NCI-H1694 (cell line): ENCODE measurements around the gene DOCK1.
"Not testable (repeated sequence)": the region's sequence is repeated elsewhere in the genome, so short reads cannot be mapped to it uniquely, and the experiment has no call there.

Experiments used
- DNase-seq: peaks from one replicate; lab custom pipeline; 2025; lab: John Stamatoyannopoulos, UW

The DOCK1 gene

DNA sequence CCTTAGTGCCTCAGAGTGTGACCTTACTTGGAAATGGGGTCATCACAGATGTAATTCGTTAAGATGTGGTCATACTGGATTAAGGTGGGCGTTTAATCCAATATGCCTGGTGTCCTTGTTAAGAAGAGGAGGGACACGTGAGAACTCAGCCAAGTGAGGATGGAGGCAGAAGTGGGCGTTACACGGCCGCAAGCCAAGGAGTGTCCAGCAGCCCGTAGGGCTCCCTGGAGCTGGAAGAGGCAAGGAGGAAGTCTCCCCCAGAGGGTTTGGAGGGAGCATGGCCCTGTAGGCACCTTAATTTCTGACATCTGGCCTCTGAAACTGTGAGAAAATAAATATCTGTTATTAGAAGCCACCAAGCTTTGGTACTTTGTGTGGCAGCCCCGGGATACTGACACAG, 21.3 kb downstream of the DOCK1 start:
- DNase-seq = no peak

DNA sequence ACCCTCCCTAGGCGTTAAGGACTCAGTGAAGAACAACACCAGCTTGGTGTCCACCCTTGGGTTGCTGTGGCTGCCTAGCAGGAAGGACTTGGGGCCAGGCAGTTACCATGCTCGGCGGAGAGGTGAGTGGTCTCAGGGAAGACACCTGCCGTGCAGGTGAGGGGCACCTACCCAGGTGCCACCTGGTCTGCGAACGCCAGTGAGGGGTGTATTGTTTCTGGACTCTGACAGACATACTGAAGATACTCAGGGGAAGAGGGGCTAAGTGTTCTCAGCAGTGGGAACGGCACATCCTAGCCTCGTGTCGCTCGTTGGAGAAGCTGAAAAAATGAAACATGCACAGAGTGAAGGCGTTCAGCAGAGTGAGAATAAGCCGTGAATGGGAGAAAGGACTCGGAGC, 22.6 kb downstream of the DOCK1 start:
- no peak for DNase-seq

DNA sequence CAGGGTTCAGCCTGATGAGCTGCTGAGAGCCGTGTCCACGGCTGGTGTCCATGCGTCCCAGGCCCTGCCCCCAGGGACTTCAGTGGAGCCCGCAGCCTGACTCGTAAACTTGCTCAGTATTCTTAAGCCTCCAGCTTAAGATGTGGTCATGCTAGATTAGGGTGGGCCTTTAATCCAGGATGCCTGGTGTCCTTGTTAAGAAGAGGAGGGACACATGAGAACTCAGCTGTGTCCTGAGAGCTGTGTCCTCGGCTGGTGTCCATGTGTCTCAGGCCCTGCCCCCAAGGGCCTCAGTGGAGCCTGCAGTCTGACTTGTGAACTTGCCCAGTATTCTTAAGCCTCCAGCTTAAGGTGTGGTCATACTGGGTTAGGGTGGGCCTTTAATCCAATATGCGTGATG, 23.0 kb downstream of the DOCK1 start:
- DNase-seq = no peak

DNA sequence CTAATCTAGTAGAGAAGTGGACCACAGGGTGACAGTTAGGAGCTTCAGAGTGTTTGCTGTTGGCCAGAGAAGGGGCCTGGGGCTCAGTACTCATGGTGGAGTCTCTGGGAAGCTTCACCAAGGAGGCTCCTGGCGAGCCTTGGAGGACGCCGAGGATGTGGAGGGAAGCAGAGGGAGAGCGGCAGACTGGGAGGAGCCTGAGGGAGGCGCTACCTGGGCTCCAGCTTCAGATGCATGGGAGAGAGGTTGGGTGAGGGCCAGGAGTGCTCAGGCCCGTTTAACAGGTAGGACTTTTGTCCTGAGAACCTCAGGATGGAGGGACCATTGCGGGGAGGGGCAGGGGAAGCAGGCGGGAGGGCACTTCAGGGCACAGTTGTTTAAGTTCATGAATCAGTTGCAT, 24.2 kb downstream of the DOCK1 start:
- no peak for DNase-seq

DNA sequence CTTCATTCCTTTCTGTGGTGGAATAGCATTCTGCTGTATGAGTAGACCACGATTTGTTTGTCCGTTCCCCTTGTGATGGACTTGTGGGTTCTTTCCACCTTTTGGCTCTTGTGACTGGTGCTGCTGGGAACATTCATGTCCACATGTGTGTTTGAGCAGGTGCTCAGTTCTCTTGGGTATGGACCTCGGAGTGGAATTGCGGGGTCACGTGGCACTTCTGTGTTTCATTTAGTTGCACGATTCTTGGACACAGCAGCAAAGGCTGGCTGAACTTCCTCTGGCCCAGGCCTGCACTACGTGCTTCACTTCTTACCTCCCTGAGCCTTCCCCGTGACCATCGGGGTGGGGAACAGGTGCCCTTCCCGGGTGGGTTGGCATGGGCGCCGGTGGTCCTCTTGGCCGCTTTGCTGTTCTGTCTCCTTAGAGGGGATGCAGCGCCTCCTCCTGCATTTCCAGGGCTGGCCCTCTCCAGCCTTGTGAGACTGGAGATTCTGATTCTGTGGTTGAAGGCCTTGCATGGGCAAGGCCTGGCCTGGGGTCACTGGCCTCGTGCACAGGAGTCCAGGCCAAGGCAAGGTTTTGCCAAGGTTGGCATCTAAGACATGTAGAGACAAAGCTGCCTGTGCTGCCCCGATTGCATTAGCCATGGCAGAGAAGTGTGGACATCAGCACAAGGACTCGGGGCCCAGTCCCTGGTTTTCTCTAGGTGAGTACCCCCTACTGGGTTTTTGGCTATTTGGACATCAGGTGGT, 25.1 kb downstream of the DOCK1 start:
- no peak for DNase-seq

DNA sequence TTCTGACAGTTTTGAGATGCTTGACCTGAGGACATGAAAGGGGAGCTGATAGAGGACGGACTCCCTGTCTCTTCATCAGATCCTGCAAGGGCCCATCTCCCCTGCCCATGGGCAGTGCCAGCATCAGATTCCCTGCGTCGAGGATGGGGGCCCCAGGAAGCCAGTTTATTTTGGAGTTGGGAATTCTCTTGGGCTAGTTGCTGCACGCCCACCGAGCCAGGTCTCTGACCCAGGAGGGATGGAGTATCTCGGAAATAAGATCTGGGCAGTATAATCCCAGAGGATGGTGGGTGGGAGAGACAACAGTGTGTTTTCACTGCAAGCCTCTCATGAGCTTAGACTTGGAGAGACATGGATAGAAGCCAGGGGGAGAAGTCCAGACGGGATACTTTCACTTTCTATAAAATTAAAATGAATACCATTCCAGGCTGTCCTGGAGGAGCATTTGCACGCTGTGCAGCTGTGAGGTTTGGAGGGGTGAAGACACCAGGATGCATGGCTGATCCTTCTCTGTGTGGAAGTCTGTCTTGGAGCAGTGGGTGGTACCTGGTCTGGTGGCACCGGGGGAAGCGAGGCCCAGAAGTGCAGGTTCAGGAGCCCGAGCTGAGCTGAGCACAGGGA, 25.8 kb downstream of the DOCK1 start:
- no peak for DNase-seq

DNA sequence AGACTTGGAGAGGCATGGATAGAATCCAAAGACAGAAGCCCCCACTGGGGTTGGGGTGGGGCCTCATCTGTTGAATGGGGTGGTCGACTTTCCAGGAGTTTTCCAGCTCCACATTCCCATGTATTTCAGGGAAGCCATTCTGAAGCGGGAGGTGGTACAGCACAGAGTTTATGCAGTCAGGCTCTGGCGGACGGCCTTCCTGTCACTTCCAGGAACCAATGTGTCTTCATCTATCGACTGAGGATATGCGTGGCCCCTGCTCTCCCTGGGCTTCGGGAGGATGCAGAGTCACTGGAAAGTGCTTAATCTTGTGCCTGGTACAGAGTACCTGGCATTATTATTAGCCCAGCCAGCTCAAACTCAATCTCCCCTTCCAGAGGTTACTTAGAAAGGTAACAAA, 26.3 kb downstream of the DOCK1 start:
- DNase-seq = no peak

DNA sequence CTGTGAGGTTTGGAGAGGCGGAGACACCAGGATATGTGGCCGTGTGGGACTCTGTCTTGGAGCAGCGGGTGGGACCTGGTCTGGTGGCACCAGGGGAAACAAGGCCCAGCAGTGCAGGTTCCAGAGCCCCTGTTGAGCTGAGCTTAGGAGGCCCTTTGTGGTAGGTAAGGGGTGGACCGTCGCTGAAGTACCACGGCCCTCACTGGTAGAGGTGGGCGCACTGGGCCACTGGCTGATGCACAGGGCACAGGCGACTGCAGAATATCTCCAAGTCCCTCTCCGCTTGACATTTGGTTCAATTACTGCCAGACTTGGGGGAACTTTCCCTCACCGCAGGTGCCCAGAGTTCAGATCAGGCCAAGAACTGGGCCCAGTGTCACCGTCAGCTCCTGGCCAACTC, 27.3 kb downstream of the DOCK1 start:
- no peak for DNase-seq

DNA sequence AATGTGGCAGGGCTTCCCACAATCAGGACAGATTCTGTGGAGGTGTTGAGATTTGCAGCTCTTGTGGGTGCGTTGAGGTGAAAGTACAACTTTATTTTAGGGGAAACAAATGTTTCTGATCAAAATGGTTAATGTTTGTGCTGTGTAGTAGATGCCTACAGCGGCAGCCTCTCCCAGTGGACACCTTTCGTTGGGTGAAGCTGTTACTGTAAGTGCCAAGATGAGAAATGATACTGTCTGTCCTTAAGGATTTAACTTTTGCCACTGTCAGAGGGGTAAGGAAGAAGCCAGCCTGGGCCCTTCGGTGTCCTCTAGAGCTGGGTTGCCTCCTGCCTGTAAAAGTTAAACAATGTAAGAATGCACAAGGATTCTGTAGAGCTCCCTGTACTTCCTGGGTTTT, 27.9 kb downstream of the DOCK1 start:
- no peak for DNase-seq

DNA sequence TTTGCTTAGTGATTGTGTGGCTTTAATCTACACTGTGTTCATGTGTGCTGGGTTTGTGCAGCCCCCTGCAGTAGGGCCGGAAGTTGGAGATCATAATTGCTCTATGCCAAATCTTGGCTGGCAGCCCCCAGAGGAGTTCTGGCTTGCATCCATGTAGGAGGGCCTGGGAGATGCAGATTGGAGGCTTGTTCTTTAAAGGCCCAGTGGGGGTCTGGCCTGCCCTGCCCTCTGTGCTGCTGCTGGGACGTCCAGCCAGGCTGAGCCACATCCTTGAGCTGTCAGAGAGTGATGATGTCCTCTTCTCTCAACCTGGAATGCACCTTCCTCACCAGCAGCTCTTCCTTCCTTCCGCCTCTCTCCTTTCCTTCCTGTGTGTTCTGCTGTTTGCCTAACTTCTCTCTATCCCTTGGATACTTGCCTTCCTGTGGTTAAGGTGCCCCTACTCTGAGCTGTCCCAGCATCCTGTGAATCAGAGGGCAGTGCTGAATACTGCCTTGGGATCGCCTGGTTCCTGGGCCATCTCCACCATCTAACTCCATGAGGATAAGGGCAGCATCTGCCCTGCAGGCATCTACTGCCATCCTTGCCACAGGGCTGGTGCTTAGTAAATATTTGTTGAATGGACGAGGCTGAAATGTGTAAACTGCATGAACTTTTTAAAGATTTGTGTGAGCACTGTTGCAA, 30.2 kb downstream of the DOCK1 start:
- DNase-seq = no peak

DNA sequence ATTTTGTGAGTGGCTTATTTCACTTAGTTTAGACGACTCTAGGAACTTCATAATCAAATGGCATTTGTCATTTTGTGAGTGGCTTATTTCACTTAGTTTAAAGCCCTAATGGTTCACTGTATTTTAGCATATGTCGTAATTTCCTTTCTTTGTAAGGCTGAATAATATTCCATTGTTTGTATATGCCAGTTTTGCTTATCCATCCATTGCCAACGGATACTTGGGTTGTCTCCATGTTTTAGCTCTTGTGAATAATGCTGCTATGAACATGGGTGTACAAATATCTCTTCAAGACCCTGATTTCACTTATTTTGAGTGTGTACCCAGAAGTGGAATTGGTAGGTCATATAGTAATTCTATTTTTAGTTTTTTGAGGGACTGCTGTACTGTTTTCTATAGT, 31.8 kb downstream of the DOCK1 start:
- no peak for DNase-seq

DNA sequence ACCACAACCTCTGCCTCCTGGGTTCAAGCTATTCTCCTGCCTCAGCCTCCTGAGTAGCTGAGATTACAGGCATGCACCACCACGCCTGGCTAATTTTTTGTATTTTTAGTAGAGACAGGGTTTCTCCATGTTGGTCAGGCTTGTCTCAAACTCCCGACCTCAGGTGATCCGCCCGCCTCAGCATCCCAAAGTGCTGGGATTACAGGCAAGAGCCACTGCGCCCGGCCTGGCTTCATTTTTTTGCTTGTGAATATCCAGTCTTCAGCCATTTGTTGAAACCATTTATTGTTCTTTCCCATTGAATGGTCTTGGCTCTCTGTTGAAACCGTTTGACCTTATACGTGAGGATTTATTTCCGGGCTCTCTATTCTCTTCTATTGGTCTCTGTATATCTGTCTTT, 32.9 kb downstream of the DOCK1 start:
- not testable (repeated sequence) for DNase-seq

DNA sequence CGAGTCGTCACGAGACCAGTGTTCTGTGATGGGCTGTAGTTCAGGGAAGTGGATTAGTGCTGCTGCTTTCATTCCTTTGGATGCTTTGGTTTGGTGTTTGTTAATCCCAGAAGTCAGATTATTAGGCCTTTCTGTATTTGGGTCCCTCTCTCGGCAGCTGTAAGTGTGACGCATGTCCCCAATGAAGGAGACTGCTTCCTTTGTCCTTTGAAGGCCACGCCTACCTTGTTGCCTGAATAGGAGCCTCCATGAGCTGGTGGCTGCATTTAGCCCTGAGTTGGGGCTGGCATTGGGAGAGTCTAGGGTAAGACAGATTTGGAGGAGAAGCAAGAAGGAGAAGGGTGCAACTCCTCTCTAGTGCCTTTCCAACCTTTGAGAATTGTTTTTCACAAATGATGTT, 34.5 kb downstream of the DOCK1 start:
- no peak for DNase-seq

DNA sequence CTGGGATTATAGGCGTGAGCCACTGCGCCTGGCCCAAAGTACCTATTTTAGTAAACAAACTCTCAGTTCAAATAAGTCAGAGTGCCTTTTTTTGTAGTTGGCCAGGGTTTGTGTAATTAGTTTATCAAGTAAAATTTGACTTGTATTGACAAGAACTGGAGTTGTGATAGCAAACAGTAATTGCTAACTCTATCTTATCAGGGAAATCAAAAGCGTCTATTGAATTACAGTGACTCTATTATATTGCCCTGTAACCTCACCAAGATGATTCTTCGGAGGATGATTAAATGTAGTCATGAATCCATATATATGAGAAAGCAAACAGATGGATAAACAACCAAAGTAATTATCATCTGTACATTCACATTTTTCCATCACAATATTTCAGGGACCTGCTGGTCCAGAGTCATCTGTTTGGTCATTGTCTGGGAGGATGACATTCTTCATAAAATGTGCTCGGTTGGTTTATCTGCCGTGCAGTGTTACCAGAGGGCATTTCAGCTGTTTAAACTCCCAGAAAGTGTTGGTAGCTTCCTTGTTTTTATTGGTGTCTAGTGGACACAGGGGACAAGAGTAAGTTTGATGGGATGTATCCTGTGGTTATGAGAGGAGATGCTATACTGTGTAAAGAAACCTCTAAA, 35.6 kb downstream of the DOCK1 start:
- DNase-seq = no peak

DNA sequence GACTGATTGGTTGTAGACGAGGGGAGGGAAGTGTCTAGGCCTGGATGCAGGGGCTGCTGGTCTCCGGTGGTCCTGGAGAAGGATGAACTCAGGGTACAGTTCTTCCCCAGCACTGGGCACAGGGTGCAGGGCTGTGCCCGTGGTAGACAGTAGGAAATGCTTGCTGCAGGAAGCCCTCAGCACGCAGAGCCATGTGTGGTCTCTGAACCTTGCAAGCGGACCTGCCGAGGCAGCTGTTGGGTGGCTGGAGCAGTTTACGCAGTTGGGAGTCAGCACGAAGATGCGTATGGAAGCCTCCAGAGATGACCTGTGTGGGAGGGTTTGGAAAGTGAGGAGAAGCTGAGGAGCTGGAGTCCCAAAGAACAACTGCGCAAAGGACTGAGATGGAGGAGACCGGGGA, 39.0 kb downstream of the DOCK1 start:
- no peak for DNase-seq

DNA sequence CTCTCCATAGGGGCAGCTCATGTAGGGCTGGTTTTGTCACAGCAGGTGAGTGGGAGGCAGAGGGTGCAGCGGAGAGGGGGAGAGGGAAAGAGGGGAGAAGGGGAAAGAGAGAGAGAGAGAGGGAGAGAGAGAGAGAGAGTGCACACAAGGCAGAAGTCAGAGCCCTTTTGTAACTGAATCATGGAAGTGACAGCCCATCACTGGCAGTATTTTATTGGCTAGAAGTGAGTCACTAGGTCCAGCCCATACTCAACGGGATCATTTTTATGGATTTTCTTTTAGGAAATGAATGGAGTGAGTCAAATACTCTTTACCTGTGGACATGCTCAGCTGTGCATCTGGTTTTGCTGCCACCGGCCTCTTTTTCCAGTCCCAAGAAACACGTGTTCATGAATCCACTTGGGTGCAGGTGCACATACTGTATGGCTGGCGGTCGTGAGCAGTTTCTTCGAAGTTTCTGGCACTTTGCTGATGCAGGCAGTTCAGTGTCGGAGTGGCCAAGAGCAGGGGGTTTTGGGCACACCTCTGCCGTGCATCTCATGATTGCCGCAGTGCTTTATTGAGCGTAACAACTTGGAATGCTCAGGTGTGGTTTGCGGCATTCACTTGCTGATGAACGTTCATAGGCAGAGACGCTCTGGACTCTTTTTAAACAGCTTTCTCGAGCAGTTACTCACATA, 40.3 kb downstream of the DOCK1 start:
- no peak for DNase-seq

DNA sequence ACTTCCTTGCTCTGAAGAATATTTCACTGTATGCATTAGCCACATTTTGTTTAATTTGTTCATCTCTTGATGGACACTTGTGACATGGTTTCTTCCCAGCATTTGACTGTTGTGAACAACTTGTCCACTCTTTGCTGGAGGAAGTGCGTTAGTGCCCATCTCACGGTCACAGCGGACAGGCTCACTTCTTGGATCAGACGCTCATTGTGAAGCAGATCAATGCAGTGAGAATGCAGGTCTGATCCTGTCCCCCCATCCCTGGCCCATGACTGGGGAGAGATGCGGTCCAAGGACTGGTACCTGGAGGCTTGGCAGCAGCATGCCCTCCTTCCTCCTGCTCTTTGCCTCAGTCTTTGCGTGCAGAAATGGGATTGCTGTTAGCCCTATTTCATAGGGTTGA, 41.5 kb downstream of the DOCK1 start:
- DNase-seq = no peak

DNA sequence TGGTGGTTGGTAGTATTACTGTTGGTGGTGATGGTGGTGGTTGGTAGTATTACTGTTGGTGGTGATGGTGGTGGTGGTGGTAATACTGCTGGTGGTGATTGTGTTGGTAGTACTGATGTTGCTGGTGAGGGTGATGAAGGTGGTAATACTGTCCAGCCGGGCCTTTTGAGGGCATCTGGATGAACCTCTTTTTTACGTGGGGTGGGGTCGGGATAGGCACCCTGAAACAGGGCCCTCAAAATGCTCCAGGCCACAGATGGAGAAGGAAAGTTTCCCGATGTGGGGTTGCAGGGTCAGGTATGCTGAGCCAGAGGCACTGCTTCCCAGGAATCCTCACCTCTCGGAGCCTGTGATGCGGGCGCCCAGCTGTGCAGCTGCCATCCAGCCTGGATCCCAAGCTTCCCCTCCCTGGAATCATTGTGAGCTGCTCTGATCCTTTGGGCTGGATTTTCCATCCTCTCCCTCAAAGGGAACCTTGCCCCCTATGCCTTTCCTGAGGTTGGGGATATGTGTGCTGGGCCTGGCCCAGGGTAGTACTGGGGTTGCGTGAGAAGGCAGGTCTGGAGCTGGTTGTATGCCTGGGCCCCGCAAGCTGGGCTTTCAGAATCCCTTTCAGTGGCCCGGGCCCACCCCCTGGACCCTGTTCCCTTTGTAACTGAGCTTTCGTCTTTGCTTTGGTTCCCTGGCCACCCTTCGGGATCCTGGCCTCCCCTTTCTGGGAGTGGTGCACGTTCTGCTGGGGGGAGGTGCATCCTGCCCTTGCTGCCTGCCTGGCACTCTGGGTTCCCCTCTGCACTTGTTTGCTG, 43.3 kb downstream of the DOCK1 start:
- no peak for DNase-seq

DNA sequence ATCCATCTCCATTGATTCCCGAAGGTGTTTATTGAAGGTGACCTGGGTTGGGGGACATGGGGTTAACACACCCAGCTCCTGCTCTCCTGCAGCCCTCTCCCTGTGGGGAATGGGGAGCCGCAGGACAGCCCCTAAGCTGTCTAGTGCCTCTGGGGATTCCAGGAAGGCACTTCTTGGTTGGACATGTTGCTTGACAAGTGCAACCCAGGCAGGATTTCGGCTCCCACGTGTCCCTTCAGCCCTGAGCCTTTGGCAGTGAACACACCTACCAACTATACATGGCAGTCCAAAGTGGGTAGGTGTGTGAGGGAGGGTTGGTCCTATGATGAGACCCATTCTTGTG, 43.9 kb downstream of the DOCK1 start:
- DNase-seq = no peak

DNA sequence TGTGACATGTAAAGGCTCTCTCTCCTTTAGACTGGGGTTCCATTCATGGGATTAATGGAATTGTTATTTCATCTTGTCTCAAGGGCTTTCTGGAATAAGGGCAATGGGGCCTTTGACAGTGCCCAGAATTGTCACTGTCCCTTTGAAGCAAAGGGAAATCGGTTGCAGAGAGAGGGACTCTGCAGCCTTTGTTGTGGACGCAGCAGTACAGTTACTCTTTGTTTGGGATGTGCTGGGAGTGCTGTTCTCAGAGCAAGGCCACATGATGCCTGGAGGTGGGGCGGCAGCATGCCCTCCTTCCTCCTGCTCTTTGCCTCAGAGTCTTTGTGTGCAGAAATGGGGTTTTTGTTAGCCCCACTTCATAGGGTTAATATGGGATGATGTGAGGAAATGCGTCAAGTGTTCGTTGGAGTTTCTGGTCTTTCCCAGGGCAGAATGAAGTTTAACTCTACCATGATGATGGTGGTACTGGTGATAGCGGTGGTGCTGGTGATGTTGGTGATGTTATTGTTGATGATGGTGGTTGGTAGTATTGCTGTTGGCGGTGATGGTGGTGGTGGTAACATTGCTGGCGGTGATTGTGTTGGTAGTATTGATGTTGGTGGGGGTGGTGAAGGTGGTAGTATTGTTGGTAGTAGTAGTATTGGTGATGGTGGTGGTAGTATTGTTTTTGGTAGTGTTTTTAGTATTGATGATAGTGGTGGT, 45.3 kb downstream of the DOCK1 start:
- no peak for DNase-seq

DNA sequence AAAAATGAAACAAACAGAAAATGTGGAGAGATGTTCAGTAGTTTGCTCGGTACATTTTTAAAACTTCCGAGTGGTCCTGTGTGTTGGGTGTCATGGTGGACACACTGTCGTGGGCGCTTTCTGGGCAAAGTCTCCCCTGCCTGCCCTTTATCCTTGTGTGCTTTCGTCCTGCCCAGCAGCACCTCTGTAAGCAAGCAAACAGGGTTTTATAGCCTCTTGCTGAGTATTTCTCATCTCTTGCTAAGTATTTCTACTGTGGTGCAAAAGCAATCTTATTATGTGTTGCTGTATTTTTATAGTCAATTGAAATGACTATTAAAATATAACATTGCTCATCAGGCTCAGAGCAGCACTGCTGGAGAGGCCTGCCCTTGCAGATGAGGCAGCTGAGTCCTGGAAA, 48.7 kb downstream of the DOCK1 start:
- no peak for DNase-seq
